ENCODE data around the gene C1orf198.

The C1orf198 gene

GRCh38 chr1:230796626-230797025 is 71.7 kb downstream of the C1orf198 start:
- H3K18ac ChIP-seq (ENCODE audit: low read length), result no peak overlapping the region
- no peak overlapping the region for H3K27ac ChIP-seq (ENCODE audit: low read depth, low read length)
- no peak overlapping the region for H3K23ac ChIP-seq (ENCODE audit: low read length)
- H3K79me2 ChIP-seq (ENCODE audit: control insufficient read depth, insufficient read depth, low read length), result no peaks in the 10 kb centered on the region
- no peak for DNase-seq
- no peaks in the 10 kb centered on the region for H3K79me1 ChIP-seq (ENCODE audit: low read length)
- H4K5ac ChIP-seq (ENCODE audit: low read length), result no peak overlapping the region
- H4K8ac ChIP-seq (ENCODE audit: low read depth, low read length), result no peak overlapping the region
- no peak overlapping the region for H3K4ac ChIP-seq (ENCODE audit: low read depth, low read length)
- H2BK5ac ChIP-seq (ENCODE audit: low read length), result no peak overlapping the region
- H3K4me2 ChIP-seq (ENCODE audit: low read length), result no peak overlapping the region
- H2AK5ac ChIP-seq (ENCODE audit: low read length), result no peak overlapping the region
- H3K27me3 ChIP-seq (ENCODE audit: insufficient read depth, low read length, poor library complexity), result no peaks in the 10 kb centered on the region
- H3K36me3 ChIP-seq (ENCODE audit: control insufficient read depth, insufficient read depth, low read length), result no peaks in the 10 kb centered on the region
- H2BK15ac ChIP-seq (replicated peaks; ENCODE audit: low read depth), result no peak overlapping the region
- no peaks in the 10 kb centered on the region for H3K4me1 ChIP-seq (ENCODE audit: control insufficient read depth, low read depth, low read length)
- WGBS (ENCODE audit: extremely low coverage, insufficient coverage, low lambda C conversion rate), result no CpG with 5 or more reads among the region's 2 CpGs
- no peak overlapping the region for H3K4me3 ChIP-seq (ENCODE audit: low read length)
- no peak overlapping the region for H2BK120ac ChIP-seq (ENCODE audit: low read depth, low read length)
- no peak overlapping the region for H3K9ac ChIP-seq (ENCODE audit: low read length)
- H3K56ac ChIP-seq (ENCODE audit: low read length), result no peak overlapping the region

GRCh38 chr1:230794871-230795605 is 73.3 kb downstream of the C1orf198 start:
- Histone ChIP-seq H3K56ac (ENCODE audit: low read length) (no peak overlapping the region), H3K4me1 (ENCODE audit: control insufficient read depth, low read depth, low read length) (no peaks in the 10 kb centered on the region), H3K23ac (ENCODE audit: low read length) (no peak overlapping the region), H2BK120ac (ENCODE audit: low read depth, low read length) (no peak overlapping the region), H3K4me2 (ENCODE audit: low read length) (no peak overlapping the region), H3K18ac (ENCODE audit: low read length) (no peak overlapping the region), H3K79me1 (ENCODE audit: low read length) (no peaks in the 10 kb centered on the region), H4K5ac (ENCODE audit: low read length) (no peak overlapping the region), H4K8ac (ENCODE audit: low read depth, low read length) (no peak overlapping the region), H3K27ac (ENCODE audit: low read depth, low read length) (no peak overlapping the region), H3K79me2 (ENCODE audit: control insufficient read depth, insufficient read depth, low read length) (no peaks in the 10 kb centered on the region), H3K27me3 (ENCODE audit: insufficient read depth, low read length, poor library complexity) (no peaks in the 10 kb centered on the region), H2AK5ac (ENCODE audit: low read length) (no peak overlapping the region), H2BK15ac (replicated peaks; ENCODE audit: low read depth) (no peak overlapping the region), H3K36me3 (ENCODE audit: control insufficient read depth, insufficient read depth, low read length) (no peaks in the 10 kb centered on the region), H3K4me3 (ENCODE audit: low read length) (no peak overlapping the region), H2BK5ac (ENCODE audit: low read length) (no peak overlapping the region), H3K9ac (ENCODE audit: low read length) (no peak overlapping the region), H3K4ac (ENCODE audit: low read depth, low read length) (no peak overlapping the region)
- DNase-seq, result no peak
- no CpG with 5 or more reads among the region's 19 CpGs for WGBS (ENCODE audit: extremely low coverage, insufficient coverage, low lambda C conversion rate)

DNA sequence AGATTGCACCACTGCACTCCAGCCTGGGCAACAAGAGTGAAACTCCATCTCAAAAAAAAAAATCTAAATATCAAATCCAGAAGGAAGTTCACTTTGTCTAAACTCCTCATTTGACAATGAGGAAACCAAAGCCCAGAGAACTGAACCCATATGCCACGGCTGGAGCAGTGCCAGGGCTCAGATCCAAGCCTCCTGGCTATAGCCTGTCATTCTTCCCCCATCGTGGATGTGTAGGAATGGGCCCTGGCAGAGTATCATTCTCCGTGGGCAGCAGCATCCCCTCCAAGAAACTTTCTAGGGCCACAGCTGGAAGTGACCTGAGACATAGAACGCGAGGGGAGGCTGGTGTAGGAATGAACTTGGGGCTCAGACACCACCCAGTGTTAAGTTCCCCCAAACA is 73.9 kb downstream of the C1orf198 start:
- H3K36me3 ChIP-seq (ENCODE audit: control insufficient read depth, insufficient read depth, low read length), result no peaks in the 10 kb centered on the region
- no peak overlapping the region for H3K4ac ChIP-seq (ENCODE audit: low read depth, low read length)
- no peak overlapping the region for H2BK120ac ChIP-seq (ENCODE audit: low read depth, low read length)
- no peak overlapping the region for H3K9ac ChIP-seq (ENCODE audit: low read length)
- no CpG with 5 or more reads among the region's 5 CpGs for WGBS (ENCODE audit: extremely low coverage, insufficient coverage, low lambda C conversion rate)
- H3K4me2 ChIP-seq (ENCODE audit: low read length), result no peak overlapping the region
- H3K4me1 ChIP-seq (ENCODE audit: control insufficient read depth, low read depth, low read length), result no peaks in the 10 kb centered on the region
- no peak overlapping the region for H2BK15ac ChIP-seq (replicated peaks; ENCODE audit: low read depth)
- no peak overlapping the region for H2AK5ac ChIP-seq (ENCODE audit: low read length)
- H3K27me3 ChIP-seq (ENCODE audit: insufficient read depth, low read length, poor library complexity), result no peaks in the 10 kb centered on the region
- no peak overlapping the region for H3K4me3 ChIP-seq (ENCODE audit: low read length)
- no peak overlapping the region for H2BK5ac ChIP-seq (ENCODE audit: low read length)
- no peak for DNase-seq
- no peak overlapping the region for H4K8ac ChIP-seq (ENCODE audit: low read depth, low read length)
- H3K27ac ChIP-seq (ENCODE audit: low read depth, low read length), result no peak overlapping the region
- no peaks in the 10 kb centered on the region for H3K79me1 ChIP-seq (ENCODE audit: low read length)
- H3K18ac ChIP-seq (ENCODE audit: low read length), result no peak overlapping the region
- H3K23ac ChIP-seq (ENCODE audit: low read length), result no peak overlapping the region
- no peak overlapping the region for H4K5ac ChIP-seq (ENCODE audit: low read length)
- no peaks in the 10 kb centered on the region for H3K79me2 ChIP-seq (ENCODE audit: control insufficient read depth, insufficient read depth, low read length)
- no peak overlapping the region for H3K56ac ChIP-seq (ENCODE audit: low read length)

DNA sequence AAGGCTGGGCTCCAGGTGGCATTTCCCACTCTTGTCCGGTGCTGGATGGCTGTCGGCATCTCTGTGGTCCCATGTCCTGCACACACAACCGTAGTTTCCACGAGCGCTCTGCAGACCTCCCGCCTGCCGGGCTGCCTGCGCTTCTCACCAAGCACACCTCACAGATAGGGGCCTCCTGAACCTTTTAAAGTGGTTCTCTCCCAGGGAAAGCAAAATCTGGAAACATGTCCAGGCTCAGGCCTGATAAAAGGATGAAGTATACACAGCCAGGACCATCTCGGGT is 74.9 kb downstream of the C1orf198 start:
- H3K4ac ChIP-seq (ENCODE audit: low read depth, low read length), result no peak overlapping the region
- WGBS (ENCODE audit: extremely low coverage, insufficient coverage, low lambda C conversion rate), result no CpG with 5 or more reads among the region's 9 CpGs
- no peak overlapping the region for H3K9ac ChIP-seq (ENCODE audit: low read length)
- H3K18ac ChIP-seq (ENCODE audit: low read length), result no peak overlapping the region
- no peak overlapping the region for H3K56ac ChIP-seq (ENCODE audit: low read length)
- H3K79me1 ChIP-seq (ENCODE audit: low read length), result no peaks in the 10 kb centered on the region
- H3K23ac ChIP-seq (ENCODE audit: low read length), result no peak overlapping the region
- H3K79me2 ChIP-seq (ENCODE audit: control insufficient read depth, insufficient read depth, low read length), result no peaks in the 10 kb centered on the region
- no peak overlapping the region for H3K27ac ChIP-seq (ENCODE audit: low read depth, low read length)
- H2BK15ac ChIP-seq (replicated peaks; ENCODE audit: low read depth), result no peak overlapping the region
- no peak overlapping the region for H2AK5ac ChIP-seq (ENCODE audit: low read length)
- H4K8ac ChIP-seq (ENCODE audit: low read depth, low read length), result no peak overlapping the region
- H3K4me3 ChIP-seq (ENCODE audit: low read length), result no peak overlapping the region
- no peak overlapping the region for H4K5ac ChIP-seq (ENCODE audit: low read length)
- H3K4me2 ChIP-seq (ENCODE audit: low read length), result no peak overlapping the region
- H3K4me1 ChIP-seq (ENCODE audit: control insufficient read depth, low read depth, low read length), result no peaks in the 10 kb centered on the region
- no peaks in the 10 kb centered on the region for H3K36me3 ChIP-seq (ENCODE audit: control insufficient read depth, insufficient read depth, low read length)
- no peak overlapping the region for H2BK5ac ChIP-seq (ENCODE audit: low read length)
- H3K27me3 ChIP-seq (ENCODE audit: insufficient read depth, low read length, poor library complexity), result no peaks in the 10 kb centered on the region
- no peak for DNase-seq
- H2BK120ac ChIP-seq (ENCODE audit: low read depth, low read length), result no peak overlapping the region

DNA sequence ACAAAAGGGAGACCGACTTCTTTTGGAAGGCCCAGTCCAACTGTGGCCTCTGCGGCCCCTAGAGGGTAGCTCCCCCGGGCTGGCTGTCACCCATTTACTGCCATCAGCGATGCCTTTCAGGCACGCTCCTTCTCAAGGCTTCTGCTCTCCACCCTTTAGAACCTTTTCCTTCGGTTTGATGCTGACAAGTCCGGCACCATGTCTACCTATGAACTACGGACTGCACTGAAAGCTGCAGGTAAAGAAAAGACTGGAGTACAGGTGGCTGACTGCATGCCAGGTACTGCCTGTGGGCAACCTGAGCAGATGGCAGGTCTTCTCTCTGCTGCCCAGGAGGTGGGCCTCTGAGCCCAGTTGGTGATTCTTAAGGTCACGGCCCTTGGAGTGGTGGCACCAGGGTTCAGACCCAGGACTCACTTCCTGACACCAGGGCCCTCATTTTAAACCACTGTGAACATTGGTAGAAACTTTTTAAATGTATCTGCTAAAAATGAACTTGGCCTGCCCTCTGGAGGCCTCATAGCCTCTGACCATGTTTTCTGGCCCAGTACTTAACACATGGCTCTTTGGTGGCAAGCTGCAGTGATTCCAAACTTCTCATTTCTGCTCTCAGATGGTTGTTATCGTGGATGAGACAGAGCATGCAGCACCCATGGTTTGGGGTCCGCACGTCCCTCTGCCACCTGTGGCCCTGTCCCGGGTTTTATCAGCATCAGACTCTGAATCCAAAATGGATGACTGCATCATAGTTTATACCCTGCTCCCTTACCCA is 75.4 kb downstream of the C1orf198 start:
- Histone ChIP-seq H2BK5ac (ENCODE audit: low read length) (no peak overlapping the region), H3K4me1 (ENCODE audit: control insufficient read depth, low read depth, low read length) (no peaks in the 10 kb centered on the region), H3K18ac (ENCODE audit: low read length) (no peak overlapping the region), H4K5ac (ENCODE audit: low read length) (no peak overlapping the region), H3K23ac (ENCODE audit: low read length) (no peak overlapping the region), H3K56ac (ENCODE audit: low read length) (no peak overlapping the region), H3K4me2 (ENCODE audit: low read length) (no peak overlapping the region), H2BK120ac (ENCODE audit: low read depth, low read length) (no peak overlapping the region), H3K36me3 (ENCODE audit: control insufficient read depth, insufficient read depth, low read length) (no peaks in the 10 kb centered on the region), H3K4ac (ENCODE audit: low read depth, low read length) (no peak overlapping the region), H3K27me3 (ENCODE audit: insufficient read depth, low read length, poor library complexity) (no peaks in the 10 kb centered on the region), H3K79me1 (ENCODE audit: low read length) (no peaks in the 10 kb centered on the region), H3K27ac (ENCODE audit: low read depth, low read length) (no peak overlapping the region), H2AK5ac (ENCODE audit: low read length) (no peak overlapping the region), H3K79me2 (ENCODE audit: control insufficient read depth, insufficient read depth, low read length) (no peaks in the 10 kb centered on the region), H2BK15ac (replicated peaks; ENCODE audit: low read depth) (no peak overlapping the region), H3K4me3 (ENCODE audit: low read length) (no peak overlapping the region), H4K8ac (ENCODE audit: low read depth, low read length) (no peak overlapping the region), H3K9ac (ENCODE audit: low read length) (no peak overlapping the region)
- no CpG with 5 or more reads among the region's 13 CpGs for WGBS (ENCODE audit: extremely low coverage, insufficient coverage, low lambda C conversion rate)
- peak; percentile 13 for DNase-seq

Measured in mesendoderm (in vitro differentiated cells).